ENCODE data around the gene ABCB11.

ABCB11 gene

DNA sequence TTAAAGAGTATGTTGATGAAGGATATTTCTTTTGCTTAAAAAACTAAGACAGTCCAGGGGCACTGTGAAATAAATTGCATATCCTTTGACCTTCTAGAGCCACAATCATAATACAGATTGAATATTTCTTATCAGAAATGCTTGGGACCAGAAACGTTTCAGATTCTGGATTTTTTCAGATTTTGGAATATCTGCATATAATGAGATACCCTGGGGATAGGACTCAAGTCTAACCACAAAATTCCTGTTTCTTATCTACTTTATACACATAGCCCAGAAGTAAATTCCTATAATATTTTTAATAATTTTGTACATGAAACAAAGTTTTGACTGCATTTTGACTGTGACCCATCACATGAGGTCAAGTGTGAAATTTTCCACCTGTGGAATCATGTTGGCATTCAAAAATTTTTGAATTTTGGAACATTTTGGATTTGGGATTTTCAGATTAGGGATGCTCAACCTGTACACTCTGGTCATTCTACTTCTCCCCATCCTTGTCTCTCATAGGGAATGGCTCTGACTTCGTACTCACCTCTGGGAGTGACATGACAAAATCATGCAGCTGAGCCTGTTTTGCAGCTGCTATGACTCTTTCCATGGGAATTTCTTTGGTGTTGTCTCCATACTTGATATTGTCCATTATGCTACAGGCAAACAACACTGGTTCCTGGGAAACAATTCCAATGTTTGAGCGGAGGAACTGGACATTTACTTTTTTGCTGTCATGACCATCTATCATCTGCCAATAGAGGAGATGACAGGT, 104.3 kb downstream of the ABCB11 start:
- H3K27me3 ChIP-seq (replicated peaks; ENCODE audit: insufficient read depth, low read length) = no peaks in the 10 kb centered on the region
- H3K79me2 ChIP-seq (ENCODE audit: low read length) = no peaks in the 10 kb centered on the region
- H4K20me1 ChIP-seq (ENCODE audit: insufficient read depth, low read length) = no peaks in the 10 kb centered on the region
- no peak overlapping the region for H3K9ac ChIP-seq (ENCODE audit: low read length)
- H3K27ac ChIP-seq (ENCODE audit: low read length) = no peak overlapping the region
- H2AFZ ChIP-seq (ENCODE audit: low read length) = no peak overlapping the region
- H3K36me3 ChIP-seq (replicated peaks; ENCODE audit: insufficient read depth, low read length) = no peaks in the 10 kb centered on the region
- no peak overlapping the region for H3K4me2 ChIP-seq (ENCODE audit: low read depth, low read length)
- TF ChIP-seq CTCF (IDR thresholded peaks at IDR 0.05; ENCODE audit: low read length) = no peak
- TF ChIP-seq EZH2 (optimal IDR thresholded peaks at IDR 0.05; ENCODE audit: low read depth, low read length) = no peak
- no peak for TF ChIP-seq EZH2phosphoT487 (IDR thresholded peaks at IDR 0.05; ENCODE audit: low read length)
- H3K9me3 ChIP-seq (replicated peaks; ENCODE audit: insufficient read depth, low read length) = no peaks in the 10 kb centered on the region
- no peak for DNase-seq
- H3K9me2 ChIP-seq (replicated peaks; ENCODE audit: insufficient read depth, low read length) = no peaks in the 10 kb centered on the region
- no peak overlapping the region for H3K4me3 ChIP-seq (ENCODE audit: low read length)
- H3F3A ChIP-seq (ENCODE audit: insufficient read depth, low read length) = no peaks in the 10 kb centered on the region
- peaks cover 16% of the 10 kb centered on the region for H3K4me1 ChIP-seq (ENCODE audit: low read length)

DNA sequence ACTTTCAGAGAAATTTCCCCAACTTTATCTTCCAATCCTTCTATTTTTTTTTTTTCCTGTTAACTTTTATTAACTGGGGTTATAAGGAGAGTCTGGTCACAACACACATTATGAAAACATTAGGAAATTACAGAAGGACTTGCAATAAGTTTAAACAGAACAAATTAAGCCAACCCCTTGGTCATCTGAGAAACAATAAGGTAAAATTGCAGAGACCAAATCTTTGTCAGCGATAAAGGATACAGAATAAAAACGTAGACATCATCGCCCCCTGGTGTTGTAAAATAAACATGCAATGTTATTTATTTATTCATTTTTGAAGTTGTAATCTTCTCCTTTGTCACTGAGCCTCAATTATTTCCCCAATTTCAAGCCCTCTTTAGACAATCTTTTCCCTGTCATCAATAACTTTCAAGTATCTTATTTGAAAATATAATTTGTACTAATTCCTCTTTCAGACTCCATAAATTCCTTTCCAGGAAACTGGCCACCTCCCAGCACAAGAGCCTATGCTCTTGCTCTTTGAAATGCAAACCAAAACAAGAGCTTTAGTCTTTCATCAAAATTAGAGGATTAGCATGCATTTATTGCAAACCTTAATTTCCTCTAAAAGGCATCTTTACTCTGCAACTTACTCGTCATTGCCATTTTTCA, 110.5 kb downstream of the ABCB11 start:
- H3K4me1 ChIP-seq (ENCODE audit: low read length) = peaks cover 8% of the 10 kb centered on the region
- H3K27me3 ChIP-seq (replicated peaks; ENCODE audit: insufficient read depth, low read length) = no peaks in the 10 kb centered on the region
- H4K20me1 ChIP-seq (ENCODE audit: insufficient read depth, low read length) = no peaks in the 10 kb centered on the region
- no peak overlapping the region for H3K27ac ChIP-seq (ENCODE audit: low read length)
- H2AFZ ChIP-seq (ENCODE audit: low read length) = no peak overlapping the region
- H3K79me2 ChIP-seq (ENCODE audit: low read length) = no peaks in the 10 kb centered on the region
- peak; percentile 53 for DNase-seq
- H3K4me3 ChIP-seq (ENCODE audit: low read length) = no peak overlapping the region
- H3K36me3 ChIP-seq (replicated peaks; ENCODE audit: insufficient read depth, low read length) = no peaks in the 10 kb centered on the region
- no peaks in the 10 kb centered on the region for H3K9me3 ChIP-seq (replicated peaks; ENCODE audit: insufficient read depth, low read length)
- H3K4me2 ChIP-seq (ENCODE audit: low read depth, low read length) = no peak overlapping the region
- no peak for TF ChIP-seq EZH2 (optimal IDR thresholded peaks at IDR 0.05; ENCODE audit: low read depth, low read length)
- TF ChIP-seq CTCF (IDR thresholded peaks at IDR 0.05; ENCODE audit: low read length) = peak; percentile 59
- TF ChIP-seq EZH2phosphoT487 (IDR thresholded peaks at IDR 0.05; ENCODE audit: low read length) = no peak
- no peaks in the 10 kb centered on the region for H3F3A ChIP-seq (ENCODE audit: insufficient read depth, low read length)
- no peaks in the 10 kb centered on the region for H3K9me2 ChIP-seq (replicated peaks; ENCODE audit: insufficient read depth, low read length)
- H3K9ac ChIP-seq (ENCODE audit: low read length) = no peak overlapping the region

DNA sequence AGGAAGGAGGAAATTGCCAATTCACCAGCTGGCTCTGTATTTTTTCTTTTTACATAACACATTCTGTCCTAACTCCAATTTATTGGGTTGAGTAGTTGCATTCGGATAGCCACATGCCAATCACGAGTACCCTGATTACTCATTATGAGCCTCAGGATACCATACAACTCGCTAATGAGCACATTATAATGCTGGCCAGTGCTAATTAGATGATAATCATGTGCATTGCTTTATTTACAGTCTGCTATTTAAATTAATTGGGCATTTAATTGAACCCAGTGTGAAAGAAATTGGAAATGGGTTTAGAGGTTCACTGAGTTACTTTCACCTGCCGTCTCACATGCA, 114.8 kb downstream of the ABCB11 start:
- H3K4me2 ChIP-seq (ENCODE audit: low read depth, low read length) = no peak overlapping the region; the same call in 1 of the 2 replicates
- no peaks in the 10 kb centered on the region for H4K20me1 ChIP-seq (ENCODE audit: insufficient read depth, low read length)
- DNase-seq = no peak
- no peaks in the 10 kb centered on the region for H3K9me2 ChIP-seq (replicated peaks; ENCODE audit: insufficient read depth, low read length)
- H3K4me1 ChIP-seq (ENCODE audit: low read length) = peaks cover 8% of the 10 kb centered on the region
- no peaks in the 10 kb centered on the region for H3K36me3 ChIP-seq (replicated peaks; ENCODE audit: insufficient read depth, low read length)
- H3K9me3 ChIP-seq (replicated peaks; ENCODE audit: insufficient read depth, low read length) = no peaks in the 10 kb centered on the region
- no peak overlapping the region for H3K27ac ChIP-seq (ENCODE audit: low read length)
- no peaks in the 10 kb centered on the region for H3K79me2 ChIP-seq (ENCODE audit: low read length)
- H3F3A ChIP-seq (ENCODE audit: insufficient read depth, low read length) = no peaks in the 10 kb centered on the region
- no peaks in the 10 kb centered on the region for H3K27me3 ChIP-seq (replicated peaks; ENCODE audit: insufficient read depth, low read length)
- H3K4me3 ChIP-seq (ENCODE audit: low read length) = no peak overlapping the region
- H3K9ac ChIP-seq (ENCODE audit: low read length) = no peak overlapping the region
- H2AFZ ChIP-seq (ENCODE audit: low read length) = no peak overlapping the region
- no peak for TF ChIP-seq CTCF (IDR thresholded peaks at IDR 0.05; ENCODE audit: low read length)
- TF ChIP-seq EZH2phosphoT487 (IDR thresholded peaks at IDR 0.05; ENCODE audit: low read length) = no peak
- TF ChIP-seq EZH2 (optimal IDR thresholded peaks at IDR 0.05; ENCODE audit: low read depth, low read length) = no peak
